Measurements from ENCODE around the gene CBX7. TPM values are rescaled to one million over a fixed set of nuclear protein-coding genes. Genes with fewer than 3 reads are reported as not detected.
A peak's percentile ranks its signal among the peaks of the same experiment; 100 is the strongest.

Gene CBX7
- total and polyA plus RNA-seq, 9 of the 15 experiments (the other 6 are each of a cell fraction or from before 2014, with no cell fraction given), result 0.04 to 5.2 (median 2.8) TPM

DNA sequence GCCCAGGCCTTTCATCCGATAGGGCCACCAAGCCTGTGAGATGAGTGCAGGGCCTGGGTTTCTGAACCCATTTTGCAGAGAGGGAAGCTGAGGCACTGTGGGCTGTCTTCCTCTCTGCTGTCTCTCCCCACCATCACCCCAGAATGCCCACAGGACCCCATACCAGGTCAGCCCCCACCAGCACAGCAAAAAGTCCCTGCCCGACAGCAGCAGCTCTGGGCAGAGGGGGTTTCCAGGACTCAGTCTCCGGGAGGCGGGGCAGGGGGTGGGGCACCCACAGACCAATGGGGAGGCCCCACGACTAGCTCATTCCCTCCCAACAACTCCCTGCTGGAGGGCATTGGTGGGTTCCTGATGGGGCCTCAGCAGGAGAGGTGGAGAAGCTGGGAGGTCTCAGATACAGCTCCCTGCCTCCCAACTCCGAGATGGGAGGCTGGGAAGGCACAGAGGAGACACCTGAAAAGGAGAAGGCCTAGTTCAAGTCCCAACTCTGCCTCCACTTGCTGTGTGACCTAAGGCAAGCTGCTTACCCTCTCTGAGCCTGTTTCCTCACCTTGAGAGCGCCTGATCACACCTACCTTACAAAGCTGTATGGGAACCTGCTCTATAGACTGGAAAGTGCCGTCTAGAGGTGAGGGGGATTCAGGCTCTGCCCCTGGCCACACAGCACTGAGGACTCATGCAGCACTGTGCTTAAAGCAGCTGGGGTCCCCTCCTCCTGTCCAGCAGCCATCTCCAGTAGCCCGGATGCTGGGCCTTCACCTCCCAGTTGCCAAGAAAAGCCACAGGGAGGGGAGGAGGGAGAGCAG, 3.5 kb downstream of the CBX7 start:
- Histone ChIP-seq H3K4me2 (ENCODE audit: insufficient read depth, low read length) (no peak overlapping the region), H3K36me3 (ENCODE audit: control insufficient read depth, insufficient read depth, low read length) (no peaks in the 10 kb centered on the region), H3K27me3 (ENCODE audit: control insufficient read depth in 2 of 2, insufficient read depth in 2 of 2, low read length in 2 of 2) (no peaks in the 10 kb centered on the region), H3K79me2 (ENCODE audit: control insufficient read depth, insufficient read depth, low read length) (no peaks in the 10 kb centered on the region; the same call in 2 of the 3 replicates), H3K27ac (ENCODE audit: extremely low read depth, low read depth, low read length) (no peak overlapping the region; the same call in 2 of the 3 replicates), H3K9ac (ENCODE audit: insufficient read depth in 1 of 2, low read depth in 2 of 2, low read length in 2 of 2) (no peak overlapping the region), H3K4me3 (no peak overlapping the region), H4K20me1 (replicated peaks; ENCODE audit: control insufficient read depth, insufficient read depth, low read length) (no peaks in the 10 kb centered on the region), H2AFZ (ENCODE audit: low read depth, low read length) (no peak overlapping the region), H3K9me1 (ENCODE audit: control insufficient read depth, insufficient read depth, low read length) (no peaks in the 10 kb centered on the region), H3K9me3 (replicated peaks; ENCODE audit: control insufficient read depth, insufficient read depth, low read depth, low read length) (no peaks in the 10 kb centered on the region), H3K4me1 (replicated peaks in 1 of 2; ENCODE audit: control insufficient read depth in 2 of 2, insufficient read depth in 2 of 2, low read length in 2 of 2) (peaks cover 7 to 55% of the 10 kb centered on the region in 2 experiments; a peak in 4 of 5 replicates)
- in situ Hi-C loops (cut with MboI) (no loop called here), intact Hi-C loops (cut with micrococcal nuclease) (no loop called here)
- 73% methylated on average over 6 of the region's 9 CpGs for WGBS (ENCODE audit: insufficient coverage, low coverage, missing lambda C conversion rate)
- CTCF ChIA-PET (ENCODE audit: low intra/inter-chr PET ratio), result no interaction called here
- peak in 3 of 4 experiments; percentile 52 to 60 (median 58) for DNase-seq (ENCODE audit: extremely low read depth in 1 of 4, low spot score in 3 of 4)
- no peak for ATAC-seq
- no peak for FAIRE-seq
- BruUV-seq (replicated peaks), result no TSS peak
- POLR2A ChIA-PET, result interaction anchor here (0.6 to 2.3 kb wide), 9 partner anchors 13 to 890 kb away, joined by 3 to 12 read pairs (median 4); no protein-coding TSS in a partner anchor
- TF ChIP-seq RBBP5 (IDR thresholded peaks at IDR 0.05; ENCODE audit: borderline replicate concordance, insufficient read depth, low read length, poor library complexity, severe bottlenecking) (no peak), LCOR (CRISPR knock-in tag; IDR thresholded peaks at IDR 0.05) (no peak), RBM25 (IDR thresholded peaks at IDR 0.05; ENCODE audit: low read depth, low read length, severe bottlenecking) (peak; percentile 87), BCOR (IDR thresholded peaks at IDR 0.05) (peak; percentile 85), ZNF408 (CRISPR knock-in tag; IDR thresholded peaks at IDR 0.05; ENCODE audit: low read depth) (no peak), ZNF263 (CRISPR knock-in tag; IDR thresholded peaks at IDR 0.05; ENCODE audit: borderline replicate concordance) (0 out of 2 replicates have a peak, but pooled peaks have one; percentile 21), THRAP3 (IDR thresholded peaks at IDR 0.05; ENCODE audit: borderline replicate concordance) (no peak)
- TF ChIP-seq, protein P1, sequence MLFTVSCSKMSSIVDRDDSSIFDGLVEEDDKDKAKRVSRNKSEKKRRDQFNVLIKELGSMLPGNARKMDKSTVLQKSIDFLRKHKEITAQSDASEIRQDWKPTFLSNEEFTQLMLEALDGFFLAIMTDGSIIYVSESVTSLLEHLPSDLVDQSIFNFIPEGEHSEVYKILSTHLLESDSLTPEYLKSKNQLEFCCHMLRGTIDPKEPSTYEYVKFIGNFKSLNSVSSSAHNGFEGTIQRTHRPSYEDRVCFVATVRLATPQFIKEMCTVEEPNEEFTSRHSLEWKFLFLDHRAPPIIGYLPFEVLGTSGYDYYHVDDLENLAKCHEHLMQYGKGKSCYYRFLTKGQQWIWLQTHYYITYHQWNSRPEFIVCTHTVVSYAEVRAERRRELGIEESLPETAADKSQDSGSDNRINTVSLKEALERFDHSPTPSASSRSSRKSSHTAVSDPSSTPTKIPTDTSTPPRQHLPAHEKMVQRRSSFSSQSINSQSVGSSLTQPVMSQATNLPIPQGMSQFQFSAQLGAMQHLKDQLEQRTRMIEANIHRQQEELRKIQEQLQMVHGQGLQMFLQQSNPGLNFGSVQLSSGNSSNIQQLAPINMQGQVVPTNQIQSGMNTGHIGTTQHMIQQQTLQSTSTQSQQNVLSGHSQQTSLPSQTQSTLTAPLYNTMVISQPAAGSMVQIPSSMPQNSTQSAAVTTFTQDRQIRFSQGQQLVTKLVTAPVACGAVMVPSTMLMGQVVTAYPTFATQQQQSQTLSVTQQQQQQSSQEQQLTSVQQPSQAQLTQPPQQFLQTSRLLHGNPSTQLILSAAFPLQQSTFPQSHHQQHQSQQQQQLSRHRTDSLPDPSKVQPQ (CRISPR knock-in tag; IDR thresholded peaks at IDR 0.05; ENCODE audit: borderline replicate concordance), result no peak
- TF ChIP-seq, protein P2, sequence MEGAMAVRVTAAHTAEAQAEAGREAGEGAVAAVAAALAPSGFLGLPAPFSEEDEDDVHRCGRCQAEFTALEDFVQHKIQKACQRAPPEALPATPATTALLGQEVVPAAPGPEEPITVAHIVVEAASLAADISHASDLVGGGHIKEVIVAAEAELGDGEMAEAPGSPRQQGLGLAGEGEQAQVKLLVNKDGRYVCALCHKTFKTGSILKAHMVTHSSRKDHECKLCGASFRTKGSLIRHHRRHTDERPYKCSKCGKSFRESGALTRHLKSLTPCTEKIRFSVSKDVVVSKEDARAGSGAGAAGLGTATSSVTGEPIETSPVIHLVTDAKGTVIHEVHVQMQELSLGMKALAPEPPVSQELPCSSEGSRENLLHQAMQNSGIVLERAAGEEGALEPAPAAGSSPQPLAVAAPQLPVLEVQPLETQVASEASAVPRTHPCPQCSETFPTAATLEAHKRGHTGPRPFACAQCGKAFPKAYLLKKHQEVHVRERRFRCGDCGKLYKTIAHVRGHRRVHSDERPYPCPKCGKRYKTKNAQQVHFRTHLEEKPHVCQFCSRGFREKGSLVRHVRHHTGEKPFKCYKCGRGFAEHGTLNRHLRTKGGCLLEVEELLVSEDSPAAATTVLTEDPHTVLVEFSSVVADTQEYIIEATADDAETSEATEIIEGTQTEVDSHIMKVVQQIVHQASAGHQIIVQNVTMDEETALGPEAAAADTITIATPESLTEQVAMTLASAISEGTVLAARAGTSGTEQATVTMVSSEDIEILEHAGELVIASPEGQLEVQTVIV (CRISPR knock-in tag; IDR thresholded peaks at IDR 0.05; ENCODE audit: borderline replicate concordance), result no peak
- TF ChIP-seq, protein P3, sequence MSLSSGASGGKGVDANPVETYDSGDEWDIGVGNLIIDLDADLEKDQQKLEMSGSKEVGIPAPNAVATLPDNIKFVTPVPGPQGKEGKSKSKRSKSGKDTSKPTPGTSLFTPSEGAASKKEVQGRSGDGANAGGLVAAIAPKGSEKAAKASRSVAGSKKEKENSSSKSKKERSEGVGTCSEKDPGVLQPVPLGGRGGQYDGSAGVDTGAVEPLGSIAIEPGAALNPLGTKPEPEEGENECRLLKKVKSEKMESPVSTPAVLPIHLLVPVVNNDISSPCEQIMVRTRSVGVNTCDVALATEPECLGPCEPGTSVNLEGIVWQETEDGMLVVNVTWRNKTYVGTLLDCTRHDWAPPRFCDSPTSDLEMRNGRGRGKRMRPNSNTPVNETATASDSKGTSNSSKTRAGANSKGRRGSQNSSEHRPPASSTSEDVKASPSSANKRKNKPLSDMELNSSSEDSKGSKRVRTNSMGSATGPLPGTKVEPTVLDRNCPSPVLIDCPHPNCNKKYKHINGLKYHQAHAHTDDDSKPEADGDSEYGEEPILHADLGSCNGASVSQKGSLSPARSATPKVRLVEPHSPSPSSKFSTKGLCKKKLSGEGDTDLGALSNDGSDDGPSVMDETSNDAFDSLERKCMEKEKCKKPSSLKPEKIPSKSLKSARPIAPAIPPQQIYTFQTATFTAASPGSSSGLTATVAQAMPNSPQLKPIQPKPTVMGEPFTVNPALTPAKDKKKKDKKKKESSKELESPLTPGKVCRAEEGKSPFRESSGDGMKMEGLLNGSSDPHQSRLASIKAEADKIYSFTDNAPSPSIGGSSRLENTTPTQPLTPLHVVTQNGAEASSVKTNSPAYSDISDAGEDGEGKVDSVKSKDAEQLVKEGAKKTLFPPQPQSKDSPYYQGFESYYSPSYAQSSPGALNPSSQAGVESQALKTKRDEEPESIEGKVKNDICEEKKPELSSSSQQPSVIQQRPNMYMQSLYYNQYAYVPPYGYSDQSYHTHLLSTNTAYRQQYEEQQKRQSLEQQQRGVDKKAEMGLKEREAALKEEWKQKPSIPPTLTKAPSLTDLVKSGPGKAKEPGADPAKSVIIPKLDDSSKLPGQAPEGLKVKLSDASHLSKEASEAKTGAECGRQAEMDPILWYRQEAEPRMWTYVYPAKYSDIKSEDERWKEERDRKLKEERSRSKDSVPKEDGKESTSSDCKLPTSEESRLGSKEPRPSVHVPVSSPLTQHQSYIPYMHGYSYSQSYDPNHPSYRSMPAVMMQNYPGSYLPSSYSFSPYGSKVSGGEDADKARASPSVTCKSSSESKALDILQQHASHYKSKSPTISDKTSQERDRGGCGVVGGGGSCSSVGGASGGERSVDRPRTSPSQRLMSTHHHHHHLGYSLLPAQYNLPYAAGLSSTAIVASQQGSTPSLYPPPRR (CRISPR knock-in tag; IDR thresholded peaks at IDR 0.05; ENCODE audit: borderline replicate concordance), result no peak

Measured in K562 (cell line).